Neural cell (in vitro differentiated cells): Measurements from ENCODE around the gene SMAD1.

ENCODE experiments used
- CTCF ChIP-seq: fragments of 450-650 bp; IDR thresholded peaks from 2 replicates; pipeline ENCODE4 v1.5.1; 2014; ENCODE audit warnings: antibody characterized with exemption, mild to moderate bottlenecking, moderate library complexity; ENCODE audit not compliant: poor library complexity, severe bottlenecking
- EP300 ChIP-seq: fragments of 450-650 bp; conservative IDR thresholded peaks from 2 replicates; pipeline ENCODE4 v1.6.1; 2014; ENCODE audit warnings: antibody characterized with exemption, mild to moderate bottlenecking, moderate library complexity; ENCODE audit not compliant: poor library complexity, severe bottlenecking
- TAF1 ChIP-seq: IDR thresholded peaks from 2 replicates; pipeline ENCODE4 v1.6.1; 2012; ENCODE audit warnings: low read depth

GRCh38 chr4:145531223-145531622 lies 49.6 kb downstream of the SMAD1 start:
- TF ChIP-seq CTCF (no peak), EP300 (no peak), TAF1 (no peak)
